IMR-90 (cell line): Measurements from ENCODE around the gene SYTL3. TPM values are rescaled to one million over a fixed set of nuclear protein-coding genes. Genes with fewer than 3 reads are reported as not detected.

Experiments
- ATAC-seq: fragments of 200-7000 bp; cut with Tn5 transposase; 2 replicates; pipeline ENCODE4 v1.9.1; 2020; ENCODE audit warnings: low read depth, mild to moderate bottlenecking, moderate library complexity
- BruUV-seq: library from RNA; stranded (reverse); fragments of 400-500 nt; replicated peaks from 2 replicates; lab custom pipeline; 2021; lab: Mats Ljungman, UMichigan
- CTCF ChIA-PET: fragments of 300-600 bp; formaldehyde crosslinking; extraction: SDS; loops from one replicate; lab custom pipeline; 2021; ENCODE audit warnings: antibody characterized with exemption; lab: Yijun Ruan, JAX
- POLR2A ChIA-PET: fragments of 300-600 bp; sonication (Branson Sonifier 250); formaldehyde crosslinking; loops from one replicate; lab custom pipeline; 2022; ENCODE audit warnings: antibody characterized with exemption; ENCODE audit not compliant: unreplicated experiment; lab: Charles Lee
- DNase-seq: peaks from one replicate; pipeline ENCODE4 v3.0.0; 2013
- H2AFZ ChIP-seq: replicated peaks from 2 replicates; pipeline ENCODE3; 2013; ENCODE audit warnings: low read length, mild to moderate bottlenecking; ENCODE audit not compliant: poor library complexity
- H2AK5ac ChIP-seq: 2 replicates; pipeline ENCODE4 v1.6.1; 2013; ENCODE audit warnings: low read depth, low read length, inconsistent platforms
- H2AK9ac ChIP-seq: replicated peaks from 2 replicates; pipeline ENCODE3; 2013; ENCODE audit warnings: mild to moderate bottlenecking, low read depth, low read length, moderate library complexity; ENCODE audit not compliant: poor library complexity
- H2BK120ac ChIP-seq: 2 replicates; pipeline ENCODE4 v1.6.1; 2013; ENCODE audit warnings: low read depth, low read length, inconsistent platforms
- H2BK15ac ChIP-seq: 3 replicates; pipeline ENCODE4 v1.6.1; 2013; ENCODE audit warnings: low read depth, low read length, inconsistent platforms
- H2BK20ac ChIP-seq: 2 replicates; pipeline ENCODE4 v1.6.1; 2013; ENCODE audit warnings: low read depth, mild to moderate bottlenecking, inconsistent platforms, low read length, moderate library complexity
- H2BK5ac ChIP-seq: 2 replicates; pipeline ENCODE4 v1.6.1; 2013; ENCODE audit warnings: mild to moderate bottlenecking, low read depth, low read length, inconsistent platforms; ENCODE audit not compliant: poor library complexity, severe bottlenecking
- H3K14ac ChIP-seq: replicated peaks from 2 replicates; pipeline ENCODE4 v1.6.1; 2013; ENCODE audit warnings: low read depth, low read length, inconsistent platforms
- H3K18ac ChIP-seq: 2 replicates; pipeline ENCODE4 v1.6.1; 2013; ENCODE audit warnings: low read depth, low read length, control low read depth
- H3K23ac ChIP-seq: 2 replicates; pipeline ENCODE4 v1.6.1; 2013; ENCODE audit warnings: low read depth, low read length, inconsistent platforms
- H3K27ac ChIP-seq: 2 replicates; pipeline ENCODE4 v1.5.1; 2013; ENCODE audit warnings: mild to moderate bottlenecking, control low read depth, low read length; ENCODE audit not compliant: insufficient read depth
- H3K27me3 ChIP-seq: 2 replicates; pipeline ENCODE4 v1.6.1; 2013; ENCODE audit warnings: low read length; ENCODE audit not compliant: control insufficient read depth, insufficient read depth
- H3K36me3 ChIP-seq: 2 replicates; pipeline ENCODE4 v1.6.1; 2013; ENCODE audit warnings: low read length, mixed read lengths; ENCODE audit not compliant: control insufficient read depth, insufficient read depth
- H3K4ac ChIP-seq: 2 replicates; pipeline ENCODE4 v1.6.1; 2013; ENCODE audit warnings: low read depth, low read length, inconsistent platforms
- H3K4me1 ChIP-seq: 2 replicates; pipeline ENCODE4 v1.6.1; 2013; ENCODE audit warnings: low read length, mixed read lengths; ENCODE audit not compliant: control insufficient read depth, insufficient read depth
- H3K4me2 ChIP-seq: 2 replicates; pipeline ENCODE4 v1.6.1; 2013; ENCODE audit warnings: low read depth, mild to moderate bottlenecking, control low read depth, low read length, moderate library complexity
- H3K4me3 ChIP-seq: 2 replicates; pipeline ENCODE4 v1.5.1; 2013; ENCODE audit warnings: low read depth, mild to moderate bottlenecking, control low read depth, low read length, moderate library complexity; ENCODE audit not compliant: insufficient read depth
- H3K56ac ChIP-seq: 2 replicates; pipeline ENCODE4 v1.6.1; 2013; ENCODE audit warnings: low read length, inconsistent platforms; ENCODE audit not compliant: insufficient read depth; ENCODE audit errors: extremely low read depth
- H3K79me1 ChIP-seq, 2 experiments: 2 replicates each; pipeline ENCODE4 v1.6.1; 2013; ENCODE audit warnings: low read length in 2 of 2, inconsistent platforms in 1 of 2, low read depth in 1 of 2
- H3K9ac ChIP-seq: 2 replicates; pipeline ENCODE4 v1.6.1; 2013; ENCODE audit warnings: low read depth, low read length, control low read depth
- H3K9me1 ChIP-seq: 2 replicates; pipeline ENCODE4 v1.6.1; 2013; ENCODE audit warnings: low read length, inconsistent platforms; ENCODE audit not compliant: insufficient read depth
- H3K9me3 ChIP-seq: 2 replicates; pipeline ENCODE4 v1.6.1; 2013; ENCODE audit warnings: low read length; ENCODE audit not compliant: control insufficient read depth, insufficient read depth
- H4K20me1 ChIP-seq: 2 replicates; pipeline ENCODE4 v1.6.1; 2013; ENCODE audit warnings: low read length, inconsistent platforms; ENCODE audit not compliant: insufficient read depth
- H4K5ac ChIP-seq: 2 replicates; pipeline ENCODE4 v1.6.1; 2013; ENCODE audit warnings: mild to moderate bottlenecking, low read depth, low read length, control low read depth
- H4K8ac ChIP-seq, 2 experiments: 2 replicates each; pipeline ENCODE4 v1.6.1; 2013; ENCODE audit warnings: low read depth in 2 of 2, low read length in 2 of 2, control low read depth in 1 of 2, inconsistent platforms in 1 of 2
- H4K91ac ChIP-seq: 2 replicates; pipeline ENCODE4 v1.6.1; 2013; ENCODE audit warnings: low read depth, low read length, inconsistent platforms; ENCODE audit not compliant: insufficient read depth
- CEBPB ChIP-seq: IDR thresholded peaks from 2 replicates; pipeline ENCODE4 v1.6.1; 2012; ENCODE audit warnings: low read depth, low read length, improper control_type of control experiment
- FOS ChIP-seq: fragments of 150-350 bp; IDR thresholded peaks from 2 replicates; pipeline ENCODE4 v1.6.1; 2016; ENCODE audit warnings: low read depth, low read length
- RAD21 ChIP-seq: IDR thresholded peaks from 2 replicates; pipeline ENCODE4 v1.6.1; 2012; ENCODE audit warnings: low read length, improper control_type of control experiment
- whole genome bisulfite sequencing, 2 experiments: methylation state at CpG; one replicate each; pipeline versions ENCODE4 v1.1.5 to v1.1.7; 2013; ENCODE audit warnings: missing lambda C conversion rate in 2 of 2; ENCODE audit not compliant: insufficient read length in 1 of 2; ENCODE audit errors: extremely low coverage in 2 of 2; 5-methylcytosine and 5-hydroxymethylcytosine counted together
- dilution Hi-C: fragments of 300-500 bp; cut with HindIII; formaldehyde crosslinking; loops from one replicate; pipeline ENCODE4 v1.14.3; 2018; ENCODE audit warnings: low sequenced_read_pairs; ENCODE audit not compliant: unreplicated experiment
- in situ Hi-C: fragments of 300-500 bp; cut with MboI; formaldehyde crosslinking; loops from 3 replicates; pipeline ENCODE4 v1.14.3; 2019; ENCODE audit warnings: low sequenced_read_pairs, inconsistent platforms, mixed read lengths
- intact Hi-C: fragments of 100-400 bp; cut with micrococcal nuclease; formaldehyde crosslinking; loops from 2 replicates; pipeline ENCODE4 v1.10.0; 2022
- polyA plus RNA-seq, 3 experiments: library from polyadenylated mRNA; depleted of rRNA; stranded (reverse); fragments of >200 nt; gene quantifications; 2 replicates each; pipeline ENCODE4 v1.2.3, GENCODE V29; 2012; ENCODE audit warnings: low replicate concordance in 1 of 3
- total RNA-seq: library from RNA; depleted of rRNA; stranded (reverse); fragments of >200 nt; gene quantifications from 2 replicates; pipeline ENCODE4 v1.2.3, GENCODE V29; 2012

Gene SYTL3
- total and polyA plus RNA-seq, 2 of the 4 experiments (the other 2 are of a cell fraction), result 2.9 to 4.3 TPM

DNA sequence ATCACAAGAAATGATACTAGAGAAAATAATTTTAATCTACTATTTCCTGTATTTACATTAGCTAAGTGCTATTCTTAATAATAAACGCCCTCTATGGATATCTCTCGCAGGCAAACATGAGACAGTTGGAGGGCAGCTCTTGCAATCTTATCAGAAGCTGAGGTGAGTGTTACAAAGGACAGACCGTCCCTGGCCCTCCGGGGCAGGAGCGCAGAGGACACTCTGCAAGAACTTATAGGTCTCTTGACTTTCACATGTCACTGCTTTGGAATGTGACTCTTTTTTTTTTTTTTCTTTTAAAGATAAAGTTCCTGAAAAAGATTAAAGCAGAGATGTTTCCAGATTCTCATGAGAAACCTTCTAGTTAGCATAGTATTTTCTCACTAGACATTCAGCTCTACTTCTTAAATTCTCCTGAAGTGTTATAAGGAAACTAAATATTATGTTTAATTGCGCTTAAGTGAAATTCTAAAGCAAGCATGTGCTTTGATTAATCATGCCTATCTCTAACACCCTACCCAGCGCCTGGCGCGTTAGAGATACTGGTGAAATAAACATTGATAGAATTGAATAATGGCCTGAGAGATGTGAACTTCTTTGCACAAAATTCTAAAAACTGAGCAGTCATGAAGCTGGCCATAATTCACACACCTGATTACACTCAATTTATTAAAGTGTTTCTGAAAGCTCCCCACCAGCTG lies 57.4 kb downstream of the SYTL3 start:
- H3K27ac ChIP-seq, result peak overlapping the region; percentile 12; the same call in 1 of the 2 replicates
- 0 out of 2 replicates have a peak overlapping the region, but pooled peaks have one; percentile 40 for H3K14ac ChIP-seq
- H3K4me2 ChIP-seq, result peak overlapping the region; percentile 48
- no peak overlapping the region for H3K18ac ChIP-seq
- no peak overlapping the region for H3K4me3 ChIP-seq
- no peak overlapping the region for H2AK9ac ChIP-seq
- in situ Hi-C loops, result loop anchor here (5.0 kb wide), 1 partner anchor 265 kb away; no protein-coding TSS in a partner anchor
- H2BK120ac ChIP-seq, result peak overlapping the region; percentile 17
- ChIA-PET POLR2A (no interaction called here), CTCF (interaction anchor here (0.7 to 2.2 kb wide), 4 partner anchors 16 to 266 kb away, joined by 3 to 10 read pairs (median 4); no protein-coding TSS in a partner anchor)
- no peak overlapping the region for H4K5ac ChIP-seq
- H3K23ac ChIP-seq, result no peak overlapping the region
- ATAC-seq (peak; percentile 26; the same call in 1 of the 2 replicates), DNase-seq (peak; percentile 56)
- intact Hi-C loops, result loop anchor here (5.0 kb wide), 1 partner anchor 85 kb away; no protein-coding TSS in a partner anchor
- H3K9me1 ChIP-seq, result peaks cover 3% of the 10 kb centered on the region; the same call in 1 of the 2 replicates
- TF ChIP-seq CEBPB (no peak), RAD21 (no peak), FOS (no peak)
- H4K8ac ChIP-seq, result no peak overlapping the region; a peak in 1 of 4 replicates
- H3K9ac ChIP-seq, result no peak overlapping the region
- H3K9me3 ChIP-seq, result no peaks in the 10 kb centered on the region
- H2BK5ac ChIP-seq, result no peak overlapping the region
- H3K56ac ChIP-seq, result no peak overlapping the region
- no peak overlapping the region for H2AK5ac ChIP-seq
- no peak overlapping the region for H2AFZ ChIP-seq
- no peaks in the 10 kb centered on the region for H3K79me1 ChIP-seq
- H2BK20ac ChIP-seq, result no peak overlapping the region
- peaks cover 12% of the 10 kb centered on the region; the same call in 1 of the 2 replicates for H3K4me1 ChIP-seq
- H4K20me1 ChIP-seq, result no peaks in the 10 kb centered on the region
- H3K36me3 ChIP-seq, result no peaks in the 10 kb centered on the region
- BruUV-seq, result no TSS peak
- WGBS, 2 experiments, result no CpG with 5 or more reads among the region's 9 CpGs
- H3K4ac ChIP-seq, result peak overlapping the region; percentile 14; the same call in 1 of the 2 replicates
- H2BK15ac ChIP-seq, result no peak overlapping the region
- no peak overlapping the region for H4K91ac ChIP-seq
- dilution Hi-C loops, result no loop called here
- H3K27me3 ChIP-seq, result no peaks in the 10 kb centered on the region
